ENCODE data around the gene WDR1.

The WDR1 gene

DNA sequence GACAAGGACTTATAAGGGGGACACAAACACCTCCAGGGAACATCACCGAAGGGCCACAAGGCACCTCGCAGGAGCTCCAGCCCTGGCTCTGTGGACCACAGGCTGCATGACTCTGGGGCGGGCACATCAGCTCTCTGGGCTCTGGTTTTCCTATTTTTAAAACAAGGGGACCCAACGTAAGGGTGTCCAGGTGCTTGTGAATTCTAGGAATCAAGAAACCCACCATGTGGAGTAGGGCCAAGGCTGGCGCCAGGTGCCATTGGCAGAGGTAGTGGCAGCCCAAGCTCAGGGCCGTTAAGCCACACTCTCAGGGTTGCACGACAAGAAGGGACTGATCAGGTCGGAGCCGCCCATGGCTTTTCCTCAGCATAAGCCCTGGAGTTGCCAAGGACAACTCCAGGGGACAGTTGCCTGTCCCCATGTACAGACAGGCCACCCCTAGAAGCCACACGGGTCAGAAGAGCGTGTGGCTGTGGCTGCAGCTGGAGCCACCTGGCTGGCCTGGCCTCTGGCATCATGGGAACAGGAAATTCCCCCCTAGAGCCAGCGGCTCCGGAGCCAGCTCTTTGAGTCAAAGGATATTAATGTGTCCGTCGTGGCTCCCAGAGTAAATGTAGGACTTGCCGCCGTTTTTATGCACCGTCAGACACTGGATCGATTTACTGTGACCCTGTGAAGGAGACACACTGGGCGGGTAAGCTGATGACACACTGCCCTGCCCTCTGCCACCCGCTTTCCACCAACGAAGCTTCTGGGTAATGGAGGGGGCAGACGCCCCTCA is 32.5 kb downstream of the WDR1 start:
- no peaks in the 10 kb centered on the region for H3K27me3 ChIP-seq (ENCODE audit: control insufficient read depth, insufficient read depth, low read length)
- no peaks in the 10 kb centered on the region for H3K9me3 ChIP-seq (ENCODE audit: control insufficient read depth, low read length)
- H3K4me3 ChIP-seq (ENCODE audit: low read length), result no peak overlapping the region
- H3K4me1 ChIP-seq (ENCODE audit: control insufficient read depth, insufficient read depth, low read length), result peaks cover 3% of the 10 kb centered on the region
- peaks cover 75% of the 10 kb centered on the region for H3K36me3 ChIP-seq (ENCODE audit: control insufficient read depth, insufficient read depth, low read length)
- H3K9ac ChIP-seq (ENCODE audit: low read length), result no peak overlapping the region

DNA sequence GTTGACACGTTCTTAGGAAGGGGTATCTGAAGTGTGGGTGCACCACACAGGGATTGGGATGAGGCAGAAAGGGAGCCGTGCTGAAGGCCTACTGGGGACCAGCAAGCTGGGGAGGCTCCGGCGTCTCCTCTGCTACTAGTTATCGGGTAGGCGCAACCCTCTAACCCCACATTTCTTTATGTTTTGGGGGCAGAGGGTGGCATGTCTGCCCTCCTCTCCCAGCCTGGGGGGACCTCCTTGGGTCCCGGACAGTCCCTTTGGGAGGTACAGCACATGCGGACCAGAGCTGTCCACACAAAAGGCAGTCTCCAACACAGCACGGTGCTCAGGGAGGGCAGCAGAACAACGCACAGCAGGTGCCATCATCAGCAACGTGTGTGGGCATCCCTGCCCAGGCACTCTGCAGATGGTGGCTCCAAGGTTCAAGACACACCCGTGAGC is 33.2 kb downstream of the WDR1 start:
- Histone ChIP-seq H3K27me3 (ENCODE audit: control insufficient read depth, insufficient read depth, low read length) (no peaks in the 10 kb centered on the region), H3K9me3 (ENCODE audit: control insufficient read depth, low read length) (no peaks in the 10 kb centered on the region), H3K36me3 (ENCODE audit: control insufficient read depth, insufficient read depth, low read length) (peaks cover 80% of the 10 kb centered on the region), H3K9ac (ENCODE audit: low read length) (no peak overlapping the region), H3K4me3 (ENCODE audit: low read length) (no peak overlapping the region), H3K4me1 (ENCODE audit: control insufficient read depth, insufficient read depth, low read length) (no peaks in the 10 kb centered on the region)

DNA sequence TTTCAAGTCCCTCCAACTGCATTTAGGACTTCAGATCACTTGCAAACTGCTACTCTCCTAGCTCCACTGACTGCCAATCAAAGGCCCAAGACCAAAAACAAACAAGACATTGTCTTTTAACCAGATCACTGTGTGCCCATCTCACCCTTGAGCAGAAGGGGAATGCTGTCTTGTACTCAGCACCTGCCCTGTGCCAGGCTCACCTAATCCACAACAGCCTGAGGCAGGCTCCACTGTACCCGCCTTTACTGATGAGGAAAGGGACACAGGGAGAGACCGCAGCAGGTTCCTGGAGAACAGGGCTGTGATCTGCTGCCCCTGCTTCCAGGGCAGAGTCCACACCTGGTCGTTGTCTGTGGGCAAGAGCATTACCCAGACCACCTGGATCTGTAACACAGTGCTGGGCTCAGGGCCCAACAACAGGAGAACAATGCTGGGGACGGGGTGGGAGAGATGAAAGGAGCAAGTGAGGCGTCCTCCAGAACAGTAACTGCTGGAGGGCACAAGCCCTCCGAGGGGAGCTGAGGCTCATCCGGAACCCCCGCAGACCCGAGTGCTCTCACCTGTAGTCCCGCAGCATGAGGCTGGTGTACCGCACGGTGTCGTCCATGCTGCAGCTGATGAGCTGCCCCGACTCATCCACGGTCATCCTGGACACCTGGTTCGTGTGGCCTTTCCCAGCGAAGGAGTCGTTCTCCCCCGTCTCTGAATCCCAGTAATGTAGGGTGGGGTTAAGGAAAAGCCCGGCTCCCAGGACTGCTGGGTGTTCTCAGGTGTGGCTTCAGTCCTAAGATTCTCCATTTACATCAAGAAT is 33.9 kb downstream of the WDR1 start:
- peaks cover 86% of the 10 kb centered on the region for H3K36me3 ChIP-seq (ENCODE audit: control insufficient read depth, insufficient read depth, low read length)
- no peaks in the 10 kb centered on the region for H3K27me3 ChIP-seq (ENCODE audit: control insufficient read depth, insufficient read depth, low read length)
- no peaks in the 10 kb centered on the region for H3K9me3 ChIP-seq (ENCODE audit: control insufficient read depth, low read length)
- no peak overlapping the region for H3K9ac ChIP-seq (ENCODE audit: low read length)
- no peak overlapping the region for H3K4me3 ChIP-seq (ENCODE audit: low read length)
- no peaks in the 10 kb centered on the region for H3K4me1 ChIP-seq (ENCODE audit: control insufficient read depth, insufficient read depth, low read length)

DNA sequence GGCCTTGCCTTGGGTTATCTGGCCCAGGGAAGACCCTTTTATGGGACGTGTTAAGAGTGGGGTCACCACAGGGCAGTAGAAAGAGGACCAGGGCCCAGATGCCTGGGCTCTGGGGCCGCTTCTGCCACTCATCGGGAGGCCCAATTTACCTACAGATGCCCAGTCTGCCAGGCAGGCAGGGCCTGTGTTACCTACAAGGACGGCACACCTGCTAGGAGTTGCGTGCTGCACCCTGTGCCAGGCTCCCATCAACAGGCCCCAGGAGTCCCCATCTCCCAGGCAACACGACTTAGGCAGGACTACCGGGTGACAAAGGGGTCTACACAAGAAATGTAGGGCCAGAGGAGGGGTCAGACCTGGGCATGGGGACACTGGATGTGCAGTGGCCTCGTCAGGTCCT is 34.6 kb downstream of the WDR1 start:
- Histone ChIP-seq H3K9ac (ENCODE audit: low read length) (no peak overlapping the region), H3K36me3 (ENCODE audit: control insufficient read depth, insufficient read depth, low read length) (peaks cover 88% of the 10 kb centered on the region), H3K4me1 (ENCODE audit: control insufficient read depth, insufficient read depth, low read length) (no peaks in the 10 kb centered on the region), H3K4me3 (ENCODE audit: low read length) (no peak overlapping the region), H3K9me3 (ENCODE audit: control insufficient read depth, low read length) (no peaks in the 10 kb centered on the region), H3K27me3 (ENCODE audit: control insufficient read depth, insufficient read depth, low read length) (no peaks in the 10 kb centered on the region)

DNA sequence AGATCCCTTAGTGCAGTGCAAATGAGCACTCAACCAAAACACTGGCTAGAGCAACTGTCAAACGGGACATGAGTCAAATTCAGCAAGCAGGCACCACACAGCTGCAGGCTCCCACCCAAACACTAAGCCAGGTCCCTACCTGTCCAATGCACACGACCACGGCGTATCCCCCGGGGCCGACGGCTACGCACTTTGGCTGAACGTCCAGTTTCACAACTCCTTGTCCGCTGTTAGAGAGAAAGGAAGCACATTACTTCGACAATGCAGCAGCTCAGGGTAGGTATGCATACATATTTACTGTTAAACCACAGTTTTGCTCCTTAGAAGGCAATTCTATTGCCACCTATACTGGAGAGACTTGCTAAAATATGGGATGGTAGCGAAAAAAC is 35.4 kb downstream of the WDR1 start:
- H3K4me3 ChIP-seq (ENCODE audit: low read length), result no peak overlapping the region
- H3K9ac ChIP-seq (ENCODE audit: low read length), result no peak overlapping the region
- H3K27me3 ChIP-seq (ENCODE audit: control insufficient read depth, insufficient read depth, low read length), result no peaks in the 10 kb centered on the region
- H3K36me3 ChIP-seq (ENCODE audit: control insufficient read depth, insufficient read depth, low read length), result peaks cover 82% of the 10 kb centered on the region
- no peaks in the 10 kb centered on the region for H3K4me1 ChIP-seq (ENCODE audit: control insufficient read depth, insufficient read depth, low read length)
- no peaks in the 10 kb centered on the region for H3K9me3 ChIP-seq (ENCODE audit: control insufficient read depth, low read length)

DNA sequence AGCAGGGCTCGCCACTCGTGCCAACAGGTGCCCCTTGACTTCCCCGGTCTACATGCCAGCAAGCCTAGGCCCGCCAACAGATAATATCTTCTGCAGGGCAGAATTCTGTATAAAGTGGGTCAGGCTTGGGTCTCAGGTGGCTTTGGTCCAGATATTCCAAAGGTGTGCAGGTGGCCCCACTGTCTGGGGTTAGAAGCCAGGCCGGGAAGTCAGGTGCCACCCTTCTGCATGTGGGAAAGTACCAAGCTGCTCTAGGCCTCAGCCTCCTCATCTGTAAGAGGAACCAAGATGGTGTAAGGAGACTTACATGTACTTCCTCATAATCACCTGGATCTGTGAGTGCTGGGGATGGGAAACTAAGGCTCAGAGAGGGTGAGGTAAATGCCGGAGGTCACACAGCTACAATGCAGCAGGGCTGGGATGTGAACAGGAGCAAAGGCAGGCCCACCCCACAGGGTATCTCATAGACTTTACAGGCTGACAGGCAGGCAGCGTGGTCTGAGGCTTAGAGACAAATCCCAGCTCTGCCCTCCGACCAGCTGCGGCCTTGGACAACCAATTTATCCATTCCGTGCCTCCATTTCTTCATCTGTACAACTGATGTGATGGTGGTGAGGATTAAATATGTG is 35.9 kb downstream of the WDR1 start:
- peaks cover 79% of the 10 kb centered on the region for H3K36me3 ChIP-seq (ENCODE audit: control insufficient read depth, insufficient read depth, low read length)
- no peak overlapping the region for H3K9ac ChIP-seq (ENCODE audit: low read length)
- no peaks in the 10 kb centered on the region for H3K9me3 ChIP-seq (ENCODE audit: control insufficient read depth, low read length)
- no peak overlapping the region for H3K4me3 ChIP-seq (ENCODE audit: low read length)
- H3K27me3 ChIP-seq (ENCODE audit: control insufficient read depth, insufficient read depth, low read length), result no peaks in the 10 kb centered on the region
- H3K4me1 ChIP-seq (ENCODE audit: control insufficient read depth, insufficient read depth, low read length), result no peaks in the 10 kb centered on the region

DNA sequence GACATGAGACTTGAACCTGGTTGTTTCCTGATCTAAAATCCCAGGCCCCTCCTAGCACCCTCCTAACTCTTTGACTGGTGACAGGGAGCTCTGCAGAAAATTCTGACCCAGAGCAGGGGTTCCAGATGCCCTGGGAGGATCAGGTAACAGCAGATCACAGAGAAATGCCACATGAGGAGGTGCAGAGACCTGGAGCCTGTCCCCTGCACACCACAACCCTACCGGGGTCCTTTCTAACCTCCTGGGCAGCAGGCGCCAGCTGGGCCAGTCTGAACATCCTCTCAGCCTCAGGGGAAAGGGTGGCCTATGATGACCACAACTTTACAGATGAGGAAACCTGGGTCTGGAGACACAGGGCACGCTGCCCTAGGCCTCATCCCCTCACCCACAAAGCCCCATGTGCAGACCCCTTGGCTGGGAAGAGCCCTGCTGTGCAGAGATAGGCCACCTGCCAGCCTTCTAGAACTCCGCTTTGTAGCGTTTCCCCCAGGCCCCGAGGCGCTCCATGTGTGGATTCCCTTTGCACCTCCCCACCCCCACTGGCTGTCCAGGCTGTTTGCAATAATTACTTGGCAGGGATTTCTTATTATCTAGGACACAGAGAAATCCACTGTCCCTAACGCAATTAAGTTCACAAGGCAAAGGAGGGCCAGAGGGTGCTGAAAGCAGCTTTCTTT is 36.5 kb downstream of the WDR1 start:
- Histone ChIP-seq H3K27me3 (ENCODE audit: control insufficient read depth, insufficient read depth, low read length) (no peaks in the 10 kb centered on the region), H3K9ac (ENCODE audit: low read length) (no peak overlapping the region), H3K4me3 (ENCODE audit: low read length) (no peak overlapping the region), H3K36me3 (ENCODE audit: control insufficient read depth, insufficient read depth, low read length) (peaks cover 76% of the 10 kb centered on the region), H3K4me1 (ENCODE audit: control insufficient read depth, insufficient read depth, low read length) (no peaks in the 10 kb centered on the region), H3K9me3 (ENCODE audit: control insufficient read depth, low read length) (no peaks in the 10 kb centered on the region)

DNA sequence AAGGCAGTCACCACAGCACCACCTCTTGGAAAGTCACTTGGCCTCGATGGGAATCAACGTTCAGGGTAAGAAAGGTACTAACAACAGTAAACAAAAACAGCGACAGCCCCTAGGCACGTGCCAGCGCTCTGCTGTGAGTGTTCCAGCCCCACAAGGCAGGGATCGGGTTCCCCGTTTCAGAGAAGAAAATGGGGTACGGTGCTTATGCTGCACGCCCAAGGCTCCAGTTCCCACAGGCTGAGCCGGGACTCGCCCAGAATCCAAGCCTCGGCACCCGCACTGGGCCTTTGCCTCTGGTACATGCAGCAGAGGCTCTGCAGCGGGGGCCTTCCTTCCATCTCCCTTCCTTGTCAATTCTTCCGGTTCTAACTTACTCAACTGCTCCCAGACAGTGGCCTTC is 37.3 kb downstream of the WDR1 start:
- Histone ChIP-seq H3K27me3 (ENCODE audit: control insufficient read depth, insufficient read depth, low read length) (no peaks in the 10 kb centered on the region), H3K36me3 (ENCODE audit: control insufficient read depth, insufficient read depth, low read length) (peaks cover 69% of the 10 kb centered on the region), H3K4me1 (ENCODE audit: control insufficient read depth, insufficient read depth, low read length) (no peaks in the 10 kb centered on the region), H3K4me3 (ENCODE audit: low read length) (no peak overlapping the region), H3K9ac (ENCODE audit: low read length) (no peak overlapping the region), H3K9me3 (ENCODE audit: control insufficient read depth, low read length) (no peaks in the 10 kb centered on the region)

DNA sequence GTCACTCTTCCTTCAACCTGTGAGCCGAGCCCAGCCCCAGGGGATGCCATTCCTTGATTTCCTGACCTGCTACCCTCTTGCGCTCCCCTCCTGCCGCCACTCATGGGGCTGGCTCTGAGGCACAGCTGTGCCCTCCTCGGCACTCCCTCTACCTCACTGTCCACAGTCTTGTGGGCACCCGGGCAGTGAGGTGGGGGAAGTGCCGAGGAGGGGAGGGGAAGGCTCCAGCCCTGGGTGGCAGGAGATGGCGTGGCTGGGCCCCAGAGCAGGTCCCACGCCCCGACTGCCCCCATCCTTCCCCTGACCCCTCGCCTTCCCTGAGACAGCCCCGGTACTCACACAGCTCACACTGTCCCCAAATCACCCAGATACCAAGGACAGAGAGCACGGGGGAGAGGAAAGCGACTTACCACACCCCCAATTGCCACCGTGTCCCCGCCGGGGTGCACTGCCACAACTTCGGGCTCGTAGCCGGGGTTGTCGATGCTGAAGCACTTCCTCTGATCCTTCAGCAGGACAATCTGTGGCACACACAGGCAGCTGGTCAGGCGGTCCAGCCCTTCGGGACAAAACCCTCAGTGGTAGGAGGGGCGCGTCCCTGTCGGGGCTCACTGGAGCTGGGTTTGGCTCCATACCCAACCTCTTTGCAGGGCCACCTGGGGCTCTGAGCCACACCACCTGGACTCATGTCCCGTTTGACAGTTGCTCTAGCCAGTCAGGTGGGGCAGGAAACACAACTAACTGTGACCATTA is 37.9 kb downstream of the WDR1 start:
- Histone ChIP-seq H3K4me1 (ENCODE audit: control insufficient read depth, insufficient read depth, low read length) (no peaks in the 10 kb centered on the region), H3K27me3 (ENCODE audit: control insufficient read depth, insufficient read depth, low read length) (no peaks in the 10 kb centered on the region), H3K9ac (ENCODE audit: low read length) (no peak overlapping the region), H3K4me3 (ENCODE audit: low read length) (no peak overlapping the region), H3K36me3 (ENCODE audit: control insufficient read depth, insufficient read depth, low read length) (peaks cover 64% of the 10 kb centered on the region), H3K9me3 (ENCODE audit: control insufficient read depth, low read length) (no peaks in the 10 kb centered on the region)

DNA sequence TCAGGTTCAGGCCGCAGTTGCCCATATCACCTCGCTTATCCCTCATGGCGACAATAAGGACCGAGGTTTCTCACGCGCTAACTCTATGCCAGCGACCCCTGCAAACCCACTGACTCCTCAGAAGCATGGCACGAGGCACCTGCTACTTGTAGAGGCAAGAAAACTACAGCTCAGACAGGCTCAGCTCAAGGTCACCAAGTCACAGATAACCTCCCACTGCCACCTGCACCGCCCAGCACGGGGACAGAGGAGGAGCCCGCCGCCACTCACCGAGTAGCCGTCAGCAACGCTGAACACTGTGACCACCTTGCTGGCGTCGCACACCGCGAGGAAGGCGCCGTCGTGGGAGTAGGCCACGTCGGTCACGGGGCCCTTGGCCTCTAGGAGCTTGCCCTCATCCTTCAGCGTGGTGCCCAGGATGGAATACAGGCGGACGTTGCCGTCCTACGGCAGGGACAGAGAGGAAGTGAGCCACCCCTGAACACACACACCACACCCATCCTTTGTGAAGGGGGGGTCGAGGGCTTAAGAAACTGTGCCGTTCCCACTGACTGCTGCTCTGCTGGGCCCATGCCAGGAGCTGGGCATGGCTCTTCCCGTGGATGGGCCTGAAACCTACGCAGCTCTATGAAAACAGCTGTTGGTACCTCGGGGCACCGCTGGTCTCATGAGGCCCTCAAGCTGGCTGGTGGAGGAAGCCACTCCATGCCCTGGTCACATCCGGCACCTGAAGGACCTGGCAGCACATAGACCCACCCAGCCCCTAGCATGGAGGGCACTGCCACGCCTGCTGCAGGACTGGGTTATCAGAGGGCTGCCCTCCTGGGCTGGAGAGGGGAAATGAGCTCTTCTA is 38.9 kb downstream of the WDR1 start:
- Histone ChIP-seq H3K4me3 (ENCODE audit: low read length) (no peak overlapping the region), H3K36me3 (ENCODE audit: control insufficient read depth, insufficient read depth, low read length) (peaks cover 55% of the 10 kb centered on the region), H3K4me1 (ENCODE audit: control insufficient read depth, insufficient read depth, low read length) (no peaks in the 10 kb centered on the region), H3K27me3 (ENCODE audit: control insufficient read depth, insufficient read depth, low read length) (no peaks in the 10 kb centered on the region), H3K9ac (ENCODE audit: low read length) (no peak overlapping the region), H3K9me3 (ENCODE audit: control insufficient read depth, low read length) (no peaks in the 10 kb centered on the region)

DNA sequence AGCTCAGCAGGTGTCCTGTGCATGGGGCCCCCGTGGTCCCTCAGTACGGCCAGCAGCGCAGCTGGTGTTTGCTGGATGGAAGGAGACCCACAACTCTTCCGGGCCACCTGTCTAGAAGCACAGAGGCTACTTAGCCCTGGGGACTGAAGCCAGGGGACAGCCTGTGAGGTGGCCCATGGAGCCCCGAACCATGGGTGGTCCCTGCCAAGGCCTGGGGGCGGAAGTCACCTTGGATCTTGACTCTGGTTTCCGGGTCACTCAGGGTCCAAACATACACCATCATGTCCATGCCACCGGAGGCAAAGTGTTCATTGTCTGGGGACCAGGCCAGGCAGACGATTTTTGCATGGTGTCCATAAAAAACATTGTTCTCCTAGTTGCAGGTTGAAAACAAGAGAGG is 39.5 kb downstream of the WDR1 start:
- Histone ChIP-seq H3K27me3 (ENCODE audit: control insufficient read depth, insufficient read depth, low read length) (no peaks in the 10 kb centered on the region), H3K9ac (ENCODE audit: low read length) (no peak overlapping the region), H3K4me3 (ENCODE audit: low read length) (no peak overlapping the region), H3K4me1 (ENCODE audit: control insufficient read depth, insufficient read depth, low read length) (no peaks in the 10 kb centered on the region), H3K9me3 (ENCODE audit: control insufficient read depth, low read length) (no peaks in the 10 kb centered on the region), H3K36me3 (ENCODE audit: control insufficient read depth, insufficient read depth, low read length) (peaks cover 48% of the 10 kb centered on the region)

All from mucosa of stomach (tissue), 1 donor.